SK-N-SH (cell line): ENCODE measurements around the gene LMAN2. TPM values are rescaled to one million over a fixed set of nuclear protein-coding genes. Genes with fewer than 3 reads are reported as not detected.
A peak's percentile ranks its signal among the peaks of the same experiment; 100 is the strongest.

ENCODE experiments used
- CTCF ChIA-PET: fragments of 300-600, 350-600 bp; formaldehyde crosslinking; extraction: SDS; loops from one replicate; lab custom pipeline; 2021; lab: Yijun Ruan, JAX
- POLR2A ChIA-PET: fragments of 350-600 bp; sonication (Branson Sonifier 250); formaldehyde crosslinking; extraction: SDS; loops from one replicate; lab custom pipeline; 2020; ENCODE audit warnings: antibody characterized with exemption, inconsistent platforms; lab: Yijun Ruan, JAX
- DNase-seq: peaks from one replicate; pipeline ENCODE4 v3.0.0; 2012
- H2AFZ ChIP-seq: fragments of 200-600 bp; sonication (generic); 2 replicates; pipeline ENCODE4 v1.8.1; 2016; ENCODE audit warnings: antibody characterized with exemption, mild to moderate bottlenecking, low read depth
- H3F3A ChIP-seq: fragments of 200-600 bp; sonication (generic); replicated peaks from 2 replicates; pipeline ENCODE3; 2016; ENCODE audit warnings: antibody characterized with exemption, mild to moderate bottlenecking; ENCODE audit not compliant: insufficient read depth
- H3K27ac ChIP-seq, 2 experiments: fragments of 200-500 bp in 1 of 2; fragments of 200-600 bp in 1 of 2; sonication (Bioruptor generic) in 1 of 2; sonication (generic), shearing (Covaris generic) in 1 of 2; 2 replicates each; pipeline versions ENCODE4 v1.5.1 to v1.6.1; 2014 to 2016; ENCODE audit warnings: low read depth in 2 of 2, inconsistent platforms in 1 of 2, low read length in 1 of 2, mild to moderate bottlenecking in 1 of 2, mixed read lengths in 1 of 2
- H3K27me3 ChIP-seq: fragments of 200-600 bp; sonication (generic), shearing (Covaris generic); 2 replicates; pipeline ENCODE4 v1.6.1; 2016; ENCODE audit warnings: mixed run types; ENCODE audit not compliant: insufficient read depth
- H3K36me3 ChIP-seq, 2 experiments: fragments of 200-500 bp in 1 of 2; fragments of 200-600 bp in 1 of 2; sonication (Bioruptor generic) in 1 of 2; sonication (generic) in 1 of 2; replicated peaks in 1 of 2; 2 replicates each; pipeline versions ENCODE3 to v1.5.1; 2014 to 2016; ENCODE audit warnings: low read length in 1 of 2, mild to moderate bottlenecking in 1 of 2; ENCODE audit not compliant: insufficient read depth in 2 of 2, control insufficient read depth in 1 of 2
- H3K4me1 ChIP-seq, 2 experiments: fragments of 200-500 bp in 1 of 2; fragments of 200-600 bp in 1 of 2; sonication (Bioruptor generic) in 1 of 2; sonication (generic), shearing (Covaris generic) in 1 of 2; 2 replicates each; pipeline versions ENCODE4 v1.5.1 to v1.6.1; 2014 to 2016; ENCODE audit warnings: low read depth in 1 of 2, low read length in 1 of 2, mixed run types in 1 of 2; ENCODE audit not compliant: insufficient read depth in 2 of 2, control insufficient read depth in 1 of 2
- H3K4me2 ChIP-seq: fragments of 200-600 bp; sonication (generic), shearing (Covaris generic); 2 replicates; pipeline ENCODE4 v1.6.1; 2017; ENCODE audit warnings: mixed run types
- H3K4me3 ChIP-seq, 2 experiments: fragments of 200-500 bp in 1 of 2; fragments of 200-600 bp in 1 of 2; sonication (Bioruptor generic) in 1 of 2; sonication (generic), shearing (Covaris generic) in 1 of 2; 2 replicates each; pipeline versions ENCODE4 v1.5.1 to v1.8.1; 2014 to 2016; ENCODE audit warnings: low read depth in 2 of 2, inconsistent platforms in 1 of 2, low read length in 1 of 2, mild to moderate bottlenecking in 1 of 2, mixed read lengths in 1 of 2, moderate library complexity in 1 of 2
- H3K79me2 ChIP-seq: fragments of 200-600 bp; sonication (generic); 2 replicates; pipeline ENCODE4 v1.8.1; 2017; ENCODE audit warnings: mild to moderate bottlenecking; ENCODE audit not compliant: insufficient read depth
- H3K9ac ChIP-seq: fragments of 200-600 bp; sonication (generic); 2 replicates; pipeline ENCODE4 v1.6.1; 2017; ENCODE audit warnings: mixed run types
- H3K9me2 ChIP-seq: fragments of 200-600 bp; sonication (generic); 2 replicates; pipeline ENCODE4 v1.6.1; 2017; ENCODE audit warnings: mixed run types
- H3K9me3 ChIP-seq: fragments of 200-600 bp; sonication (generic); 2 replicates; pipeline ENCODE4 v1.6.1; 2017; ENCODE audit warnings: mixed run types, mild to moderate bottlenecking, moderate library complexity
- H4K20me1 ChIP-seq: fragments of 200-600 bp; sonication (generic); 2 replicates; pipeline ENCODE4 v1.6.1; 2017; ENCODE audit warnings: mild to moderate bottlenecking, mixed run types; ENCODE audit not compliant: insufficient read depth
- CTCF ChIP-seq: fragments of 200-600 bp; sonication (generic); IDR thresholded peaks from 2 replicates; pipeline ENCODE4 v1.6.1; 2017; ENCODE audit warnings: antibody characterized with exemption, mild to moderate bottlenecking, moderate library complexity
- ELF1 ChIP-seq: IDR thresholded peaks from 2 replicates; pipeline ENCODE4 v1.4.0; 2012
- FOSL2 ChIP-seq: IDR thresholded peaks from 2 replicates; pipeline ENCODE4 v1.4.0; 2012; ENCODE audit warnings: low read depth, mild to moderate bottlenecking, moderate library complexity, borderline replicate concordance
- FOXJ3 ChIP-seq: sonication (generic); formaldehyde crosslinking; IDR thresholded peaks from 2 replicates; pipeline ENCODE4 v1.5.1; 2020; ENCODE audit warnings: mild to moderate bottlenecking, missing genetic modification reagents
- FOXM1 ChIP-seq: IDR thresholded peaks from 2 replicates; pipeline ENCODE4 v1.4.0; 2012; ENCODE audit warnings: low read depth, mild to moderate bottlenecking
- GABPA ChIP-seq: IDR thresholded peaks from 2 replicates; pipeline ENCODE4 v1.4.0; 2012; ENCODE audit warnings: low read depth, mild to moderate bottlenecking
- GATA2 ChIP-seq: sonication (generic); formaldehyde crosslinking; IDR thresholded peaks from 2 replicates; pipeline ENCODE4 v1.5.0; 2020; ENCODE audit warnings: mild to moderate bottlenecking, missing genetic modification reagents
- JUND ChIP-seq: IDR thresholded peaks from 2 replicates; pipeline ENCODE4 v1.4.0; 2012
- MEF2A ChIP-seq: IDR thresholded peaks from 2 replicates; pipeline ENCODE4 v1.4.0; 2012; ENCODE audit warnings: low read depth, borderline replicate concordance
- MXI1 ChIP-seq: IDR thresholded peaks from 2 replicates; pipeline ENCODE4 v1.6.1; 2012; ENCODE audit warnings: mild to moderate bottlenecking, low read depth, low read length, improper control_type of control experiment
- POLR2AphosphoS5 ChIP-seq: IDR thresholded peaks from 2 replicates; pipeline ENCODE4 v1.6.1; 2012; ENCODE audit warnings: low read depth, low read length
- RAD21 ChIP-seq: IDR thresholded peaks from 2 replicates; pipeline ENCODE4 v1.6.1; 2012; ENCODE audit warnings: mild to moderate bottlenecking, low read length
- REST ChIP-seq: IDR thresholded peaks from 2 replicates; pipeline ENCODE4 v1.6.1; 2012; ENCODE audit warnings: mild to moderate bottlenecking, low read depth, low read length, moderate library complexity
- TAF1 ChIP-seq: IDR thresholded peaks from 2 replicates; pipeline ENCODE4 v1.6.1; 2012; ENCODE audit warnings: low read depth, mild to moderate bottlenecking, low read length, moderate library complexity, borderline replicate concordance
- YY1 ChIP-seq: IDR thresholded peaks from 2 replicates; pipeline ENCODE4 v1.4.0; 2012; ENCODE audit warnings: low read depth, mild to moderate bottlenecking
- WGBS: methylation state at CpG from one replicate; pipeline ENCODE4 v1.1.6; 2017; ENCODE audit warnings: low lambda C conversion rate; 5-methylcytosine and 5-hydroxymethylcytosine counted together
- polyA plus RNA-seq, 3 experiments: library from polyadenylated mRNA; depleted of rRNA; stranded (reverse); fragments of >200 nt; gene quantifications; 2 replicates each; pipeline ENCODE4 v1.2.3, GENCODE V29; 2012

Gene LMAN2
- polyA plus RNA-seq, 1 of the 3 experiments (the other 2 are of a cell fraction): 500 TPM

DNA sequence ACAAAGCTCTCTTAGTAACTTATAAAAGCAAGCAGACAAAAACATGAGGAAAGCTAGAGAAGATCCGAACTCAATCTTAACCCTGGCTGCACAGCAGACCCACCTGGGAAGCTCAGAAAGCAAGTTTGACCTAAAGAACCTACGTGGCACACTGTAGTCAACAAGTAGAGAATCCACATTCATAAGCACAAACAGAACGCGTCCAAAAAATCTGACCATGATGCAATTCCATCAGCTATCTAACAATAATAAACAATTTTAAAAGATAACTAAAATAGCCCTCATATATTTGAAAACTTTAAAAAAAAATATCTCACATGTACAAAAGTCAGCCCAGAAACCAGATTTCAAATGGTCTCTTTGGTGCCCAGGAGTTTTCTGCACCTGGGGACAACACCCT lies 4.6 kb downstream of the LMAN2 start:
- Histone ChIP-seq H3K79me2 (peaks cover 97% of the 10 kb centered on the region), H3K36me3 (peaks cover 17 to 36% of the 10 kb centered on the region in 2 experiments), H3K9me3 (no peaks in the 10 kb centered on the region), H2AFZ (no peak overlapping the region), H3K9me2 (no peaks in the 10 kb centered on the region), H3K4me2 (peak overlapping the region; percentile 37; the same call in 1 of the 2 replicates), H3F3A (no peaks in the 10 kb centered on the region), H3K4me1 (peaks cover 5 to 19% of the 10 kb centered on the region in 2 experiments; a peak in 3 of 4 replicates), H4K20me1 (peaks cover 15% of the 10 kb centered on the region; the same call in 1 of the 2 replicates), H3K27ac (no peak overlapping the region), H3K4me3 (no peak overlapping the region), H3K9ac (no peak overlapping the region), H3K27me3 (no peaks in the 10 kb centered on the region)
- no peak for DNase-seq
- ChIA-PET POLR2A (no interaction called here), CTCF (interaction anchor here (0.8 to 2.5 kb wide), 4 partner anchors 32 to 275 kb away, joined by 3 to 12 read pairs (median 4); no protein-coding TSS in a partner anchor)
- 77% methylated on average over 4 of the region's 4 CpGs for WGBS
- TF ChIP-seq TAF1 (no peak), RAD21 (no peak), GABPA (no peak), CTCF (no peak), ELF1 (no peak), FOXJ3 (CRISPR knock-in tag) (no peak), JUND (no peak), REST (no peak), YY1 (no peak), MXI1 (no peak), MEF2A (no peak), GATA2 (CRISPR knock-in tag) (no peak), POLR2AphosphoS5 (no peak), FOSL2 (no peak), FOXM1 (no peak)
